OCI-LY3 (cell line): ENCODE results near the gene SASH1.

ENCODE experiments used
- H2AFZ ChIP-seq: fragments of 200-600, 300-600 bp; shearing (Covaris generic); 2 replicates; pipeline ENCODE4 v1.6.0; 2014; ENCODE audit warnings: antibody characterized with exemption, low read depth, low read length
- H3K27ac ChIP-seq: fragments of 200-600, 300-600 bp; sonication (generic); 2 replicates; pipeline ENCODE4 v1.5.1; 2014; ENCODE audit warnings: mild to moderate bottlenecking, low read length, moderate library complexity, mixed read lengths
- H3K27me3 ChIP-seq: fragments of 200-600, 300-600 bp; sonication (generic); 2 replicates; pipeline ENCODE4 v1.6.1; 2014; ENCODE audit warnings: low read depth, low read length, mixed read lengths
- H3K36me3 ChIP-seq: fragments of 200-600, 300-600 bp; sonication (generic); replicated peaks from 2 replicates; pipeline ENCODE3; 2014; ENCODE audit warnings: low read depth, low read length, mixed read lengths
- H3K4me1 ChIP-seq: fragments of 300-600, 200-600 bp; sonication (generic); 2 replicates; pipeline ENCODE4 v1.6.1; 2014; ENCODE audit warnings: low read length, mixed read lengths
- H3K4me2 ChIP-seq: fragments of 200-600, 300-600 bp; sonication (generic); 2 replicates; pipeline ENCODE4 v1.6.1; 2014; ENCODE audit warnings: low read length, mixed read lengths
- H3K4me3 ChIP-seq: fragments of 300-600, 200-600 bp; sonication (generic); 2 replicates; pipeline ENCODE4 v1.5.1; 2014; ENCODE audit warnings: antibody characterized with exemption, mild to moderate bottlenecking, low read length, moderate library complexity
- H3K79me2 ChIP-seq: fragments of 300-600, 200-600 bp; shearing (Covaris generic); 2 replicates; pipeline ENCODE4 v1.6.1; 2014; ENCODE audit warnings: mild to moderate bottlenecking, low read length, mixed read lengths
- H3K9ac ChIP-seq: fragments of 300-600, 200-600 bp; shearing (Covaris generic); 2 replicates; pipeline ENCODE4 v1.6.0; 2014; ENCODE audit warnings: mild to moderate bottlenecking, low read length, moderate library complexity
- H3K9me3 ChIP-seq: fragments of 200-600, 300-600 bp; shearing (Covaris generic); 2 replicates; pipeline ENCODE4 v1.6.1; 2014; ENCODE audit warnings: low read length, mixed read lengths; ENCODE audit not compliant: insufficient read depth
- H4K20me1 ChIP-seq: fragments of 200-600, 300-600 bp; sonication (generic); 2 replicates; pipeline ENCODE4 v1.6.1; 2016; ENCODE audit warnings: low read length, mixed read lengths; ENCODE audit not compliant: insufficient read depth
- EZH2phosphoT487 ChIP-seq: fragments of 200-600 bp; shearing (Covaris generic); IDR thresholded peaks from 2 replicates; pipeline ENCODE4 v1.6.1; 2018; ENCODE audit warnings: antibody characterized with exemption, mixed run types, low read depth
- TF ChIP-seq, protein P1 (sequence below): fragments of 200-600, 300-600 bp; sonication (generic); IDR thresholded peaks from 2 replicates; pipeline ENCODE4 v1.5.1; 2014; ENCODE audit warnings: antibody characterized with exemption, low read length, low read depth

Gene SASH1

DNA sequence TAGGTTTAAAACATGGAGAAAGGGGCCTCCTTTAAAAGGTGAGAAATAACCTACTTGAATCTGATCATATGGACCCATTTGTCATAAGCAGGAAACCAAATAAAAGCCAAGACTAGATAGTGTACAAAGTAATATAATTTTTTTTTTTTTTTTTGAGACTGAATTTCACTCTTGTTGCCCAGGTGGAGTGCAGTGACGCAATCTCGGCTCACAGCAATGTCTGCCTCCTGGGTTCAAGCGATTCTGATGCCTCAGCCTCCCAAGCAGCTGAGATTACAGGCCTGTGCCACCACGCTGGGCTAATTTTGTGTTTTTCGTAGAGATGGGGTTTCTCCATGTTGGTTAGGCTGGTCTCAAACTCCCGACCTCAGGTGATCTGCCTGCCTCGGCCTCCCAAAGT lies 89.2 kb downstream of the SASH1 start:
- no peaks in the 10 kb centered on the region for H4K20me1 ChIP-seq
- no peak overlapping the region for H3K9ac ChIP-seq
- H2AFZ ChIP-seq, result no peak overlapping the region
- TF ChIP-seq, protein P1, sequence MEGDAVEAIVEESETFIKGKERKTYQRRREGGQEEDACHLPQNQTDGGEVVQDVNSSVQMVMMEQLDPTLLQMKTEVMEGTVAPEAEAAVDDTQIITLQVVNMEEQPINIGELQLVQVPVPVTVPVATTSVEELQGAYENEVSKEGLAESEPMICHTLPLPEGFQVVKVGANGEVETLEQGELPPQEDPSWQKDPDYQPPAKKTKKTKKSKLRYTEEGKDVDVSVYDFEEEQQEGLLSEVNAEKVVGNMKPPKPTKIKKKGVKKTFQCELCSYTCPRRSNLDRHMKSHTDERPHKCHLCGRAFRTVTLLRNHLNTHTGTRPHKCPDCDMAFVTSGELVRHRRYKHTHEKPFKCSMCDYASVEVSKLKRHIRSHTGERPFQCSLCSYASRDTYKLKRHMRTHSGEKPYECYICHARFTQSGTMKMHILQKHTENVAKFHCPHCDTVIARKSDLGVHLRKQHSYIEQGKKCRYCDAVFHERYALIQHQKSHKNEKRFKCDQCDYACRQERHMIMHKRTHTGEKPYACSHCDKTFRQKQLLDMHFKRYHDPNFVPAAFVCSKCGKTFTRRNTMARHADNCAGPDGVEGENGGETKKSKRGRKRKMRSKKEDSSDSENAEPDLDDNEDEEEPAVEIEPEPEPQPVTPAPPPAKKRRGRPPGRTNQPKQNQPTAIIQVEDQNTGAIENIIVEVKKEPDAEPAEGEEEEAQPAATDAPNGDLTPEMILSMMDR, result no peak
- no peak for TF ChIP-seq EZH2phosphoT487
- no peaks in the 10 kb centered on the region for H3K36me3 ChIP-seq
- H3K4me3 ChIP-seq, result no peak overlapping the region
- no peak overlapping the region for H3K27ac ChIP-seq
- H3K79me2 ChIP-seq, result no peaks in the 10 kb centered on the region
- no peaks in the 10 kb centered on the region; the same call in 1 of the 2 replicates for H3K27me3 ChIP-seq
- no peak overlapping the region for H3K4me2 ChIP-seq
- H3K9me3 ChIP-seq, result no peaks in the 10 kb centered on the region
- no peaks in the 10 kb centered on the region for H3K4me1 ChIP-seq

DNA sequence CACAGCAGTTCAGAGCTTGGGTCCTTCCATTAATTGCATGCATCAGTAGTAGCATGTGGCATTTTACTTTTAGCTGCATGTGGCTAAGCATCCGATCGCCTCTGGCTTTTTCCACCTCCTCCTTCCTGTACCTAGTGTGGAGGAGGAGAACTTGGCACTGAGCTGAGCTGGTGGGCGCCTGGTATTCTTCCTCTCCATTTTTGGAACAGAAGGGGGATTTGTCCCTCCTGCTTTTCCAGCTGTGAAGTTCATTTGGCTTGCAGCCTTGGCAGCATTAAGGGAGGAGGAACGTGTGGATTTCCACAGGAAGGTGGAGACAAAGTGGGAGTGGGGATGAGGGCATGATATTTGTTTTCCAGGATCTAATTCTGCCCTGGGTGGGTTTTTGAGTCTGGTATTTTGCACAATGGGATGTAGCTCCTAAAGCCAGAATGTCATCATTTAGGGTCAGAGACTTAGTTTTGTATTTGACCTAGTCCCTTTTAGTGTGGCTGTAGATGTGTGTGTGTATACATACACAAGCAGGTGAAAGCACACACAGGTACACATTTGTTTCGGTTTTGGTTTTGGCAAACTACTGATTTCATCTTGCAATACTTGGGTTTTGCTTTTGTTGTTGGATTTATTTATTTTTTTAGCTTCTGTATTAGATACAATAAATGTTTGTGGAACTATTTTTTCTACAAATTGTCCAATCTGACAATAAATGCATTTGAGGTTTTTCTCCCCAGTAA lies 90.0 kb downstream of the SASH1 start:
- H3K27ac ChIP-seq, result no peak overlapping the region
- no peaks in the 10 kb centered on the region for H4K20me1 ChIP-seq

DNA sequence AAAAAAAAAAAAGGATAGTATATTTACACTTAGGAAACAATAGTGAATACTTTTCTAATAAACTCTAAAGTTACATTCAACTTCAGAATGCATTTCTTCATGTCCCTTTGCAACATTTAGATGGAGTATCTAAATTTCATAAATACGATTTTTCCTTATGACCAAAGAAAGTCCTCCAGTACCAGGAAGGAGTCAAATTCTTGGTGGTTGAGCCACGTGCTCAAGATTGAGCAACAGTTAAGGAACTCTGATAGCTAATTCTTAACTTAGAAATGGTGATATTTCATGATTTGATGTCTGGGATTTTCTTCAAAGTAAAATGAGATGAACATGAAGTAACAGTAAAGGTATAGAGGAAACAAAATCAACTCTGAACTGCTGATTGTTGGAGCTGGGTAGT lies 92.7 kb downstream of the SASH1 start:
- no peaks in the 10 kb centered on the region for H3K79me2 ChIP-seq
- TF ChIP-seq EZH2phosphoT487, result no peak
- TF ChIP-seq, protein P1, result no peak
- no peak overlapping the region for H2AFZ ChIP-seq
- H3K27ac ChIP-seq, result no peak overlapping the region
- no peak overlapping the region for H3K4me2 ChIP-seq
- no peaks in the 10 kb centered on the region for H4K20me1 ChIP-seq
- H3K9ac ChIP-seq, result no peak overlapping the region
- no peaks in the 10 kb centered on the region for H3K4me1 ChIP-seq
- no peak overlapping the region for H3K4me3 ChIP-seq
- no peaks in the 10 kb centered on the region for H3K9me3 ChIP-seq
- H3K36me3 ChIP-seq, result no peaks in the 10 kb centered on the region
- H3K27me3 ChIP-seq, result no peaks in the 10 kb centered on the region; the same call in 1 of the 2 replicates

More for the DNA sequence above, 90.0 kb downstream of the SASH1 start:
- no peak overlapping the region for H3K9ac ChIP-seq
- no peak overlapping the region for H2AFZ ChIP-seq
- H3K4me3 ChIP-seq, result no peak overlapping the region
- no peaks in the 10 kb centered on the region for H3K4me1 ChIP-seq
- no peak overlapping the region for H3K4me2 ChIP-seq
- TF ChIP-seq, protein P1, result no peak
- no peak for TF ChIP-seq EZH2phosphoT487
- H3K27me3 ChIP-seq, result no peaks in the 10 kb centered on the region; the same call in 1 of the 2 replicates
- no peaks in the 10 kb centered on the region for H3K9me3 ChIP-seq
- no peaks in the 10 kb centered on the region for H3K79me2 ChIP-seq
- no peaks in the 10 kb centered on the region for H3K36me3 ChIP-seq

DNA sequence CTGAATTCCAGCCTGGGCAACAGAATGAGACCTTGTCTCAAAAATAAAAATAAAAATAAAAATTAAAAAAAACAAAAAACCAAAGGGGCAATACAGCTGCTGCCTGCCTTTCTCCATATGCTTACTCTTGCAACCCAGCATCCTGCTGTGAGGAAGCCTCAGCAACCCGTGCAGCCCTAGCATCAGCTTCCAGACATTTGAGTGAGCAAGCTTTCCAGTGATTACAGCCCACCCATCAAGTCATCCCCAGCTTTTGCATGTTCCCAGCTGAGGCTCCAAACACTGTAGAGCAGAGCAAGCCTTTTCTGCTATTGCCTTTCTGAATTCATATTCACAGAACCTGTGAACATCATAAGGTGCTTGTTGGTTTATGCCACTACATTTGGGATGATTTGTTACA lies 93.8 kb downstream of the SASH1 start:
- Histone ChIP-seq H3K36me3 (no peaks in the 10 kb centered on the region), H3K27ac (no peak overlapping the region), H3K9ac (no peak overlapping the region)

More for the DNA sequence above, 93.8 kb downstream of the SASH1 start:
- no peaks in the 10 kb centered on the region for H3K79me2 ChIP-seq
- no peaks in the 10 kb centered on the region for H4K20me1 ChIP-seq
- no peak overlapping the region for H3K4me2 ChIP-seq
- H2AFZ ChIP-seq, result no peak overlapping the region
- no peaks in the 10 kb centered on the region; the same call in 1 of the 2 replicates for H3K27me3 ChIP-seq
- H3K4me3 ChIP-seq, result no peak overlapping the region
- H3K4me1 ChIP-seq, result no peaks in the 10 kb centered on the region
- TF ChIP-seq, protein P1, result no peak
- no peak for TF ChIP-seq EZH2phosphoT487
- H3K9me3 ChIP-seq, result no peaks in the 10 kb centered on the region
